KOPT-K1 (cell line): ENCODE results near the gene TPPP3.
"Not testable (repeated sequence)": the region's sequence is repeated elsewhere in the genome, so short reads cannot be mapped to it uniquely, and the experiment has no call there.

Experiments
- H3K27ac ChIP-seq: fragments of 200-600 bp; sonication (generic); 2 replicates; pipeline ENCODE4 v1.5.1; 2016; ENCODE audit warnings: antibody characterized with exemption, mild to moderate bottlenecking, low read depth, low read length; ENCODE audit not compliant: poor library complexity, severe bottlenecking
- H3K36me3 ChIP-seq: fragments of 200-600 bp; sonication (generic); 2 replicates; pipeline ENCODE4 v1.5.1; 2017; ENCODE audit warnings: antibody characterized with exemption, mild to moderate bottlenecking, low read length, moderate library complexity; ENCODE audit not compliant: insufficient read depth
- H3K9me3 ChIP-seq: fragments of 200-600 bp; sonication (generic); 2 replicates; pipeline ENCODE4 v1.5.1; 2017; ENCODE audit warnings: antibody characterized with exemption, low read length, mild to moderate bottlenecking; ENCODE audit not compliant: insufficient read depth, poor library complexity, severe bottlenecking

TPPP3 gene

DNA sequence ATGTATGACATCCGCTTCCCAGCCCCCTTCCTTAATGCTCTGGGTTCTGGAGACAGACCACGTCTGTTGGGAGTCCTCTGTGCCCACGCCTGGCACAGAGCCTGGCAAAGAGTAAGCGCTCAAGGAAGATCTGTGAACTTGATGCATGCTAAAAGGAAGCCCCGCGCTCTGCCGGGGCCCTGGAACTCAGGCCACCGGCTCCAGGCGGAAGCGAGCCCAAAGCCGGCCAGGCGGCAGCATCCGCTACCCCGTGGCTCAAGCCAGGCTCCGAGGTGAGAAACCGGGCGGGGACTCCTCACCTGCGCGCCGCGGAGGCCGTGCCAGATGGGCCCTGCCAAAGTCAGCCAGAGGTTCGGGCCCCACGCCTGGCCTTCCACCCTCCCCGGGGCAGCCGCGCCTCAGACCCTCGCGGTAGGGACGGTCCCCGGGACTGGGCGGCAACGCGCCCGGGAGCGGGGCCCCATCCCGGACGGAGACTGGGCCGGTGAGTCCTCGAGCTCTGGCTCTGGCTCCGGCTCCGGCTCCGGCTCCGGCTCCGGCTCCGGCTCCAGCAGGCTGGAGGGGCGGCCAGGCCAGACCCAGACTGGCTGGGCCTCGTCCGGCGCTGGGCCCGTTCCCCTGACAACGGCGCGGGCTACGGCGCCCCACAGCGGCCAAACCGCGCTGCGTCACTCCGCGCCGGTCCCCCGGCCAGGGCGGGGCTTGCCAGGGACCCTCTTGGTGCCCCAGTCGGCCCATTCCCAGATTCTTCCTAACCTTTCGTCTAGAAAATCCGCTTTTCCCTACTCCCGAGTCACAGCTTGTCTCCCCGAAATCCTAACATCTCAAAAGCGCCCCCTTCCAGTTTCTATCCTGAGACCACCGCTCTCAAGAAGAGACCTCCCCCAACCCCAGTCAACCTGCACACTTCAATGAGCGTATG, 22.8 kb upstream of the TPPP3 start, which contains the start of gene ZDHHC1:
Gene ZDHHC1 (minus strand): TSS at position 606 of the 922 bp plus-strand sequence. CDS start 8,702 bp downstream, outside the sequence.
- Histone ChIP-seq H3K36me3 (no peaks in the 10 kb centered on the region), H3K27ac (no peak within 1 kb of the TSS)

DNA sequence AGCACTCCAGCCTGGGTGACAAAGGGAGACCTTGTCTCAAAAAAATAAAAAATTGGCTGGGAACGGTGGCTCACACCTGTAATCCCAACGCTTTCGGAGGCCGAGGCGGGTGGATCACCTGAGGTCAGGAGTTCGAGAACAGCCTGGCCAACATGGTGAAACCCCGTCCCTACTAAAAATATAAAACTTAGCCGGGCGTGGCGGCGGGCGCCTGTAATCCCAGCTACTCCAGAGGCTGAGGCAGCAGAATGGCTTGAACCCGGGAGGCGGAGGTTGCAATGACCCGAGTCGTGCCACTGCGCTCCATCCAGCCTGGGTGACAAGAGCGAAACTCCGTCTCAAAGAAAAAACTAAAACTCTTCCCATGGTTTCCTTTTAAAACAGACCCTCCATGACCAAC, 22.1 kb upstream of the TPPP3 start:
- H3K27ac ChIP-seq, H3K9me3 ChIP-seq, H3K36me3 ChIP-seq: not testable (repeated sequence)

More for the DNA sequence above, 22.8 kb upstream of the TPPP3 start, which contains the start of gene ZDHHC1:
- H3K9me3 ChIP-seq: no peaks in the 10 kb centered on the region

DNA sequence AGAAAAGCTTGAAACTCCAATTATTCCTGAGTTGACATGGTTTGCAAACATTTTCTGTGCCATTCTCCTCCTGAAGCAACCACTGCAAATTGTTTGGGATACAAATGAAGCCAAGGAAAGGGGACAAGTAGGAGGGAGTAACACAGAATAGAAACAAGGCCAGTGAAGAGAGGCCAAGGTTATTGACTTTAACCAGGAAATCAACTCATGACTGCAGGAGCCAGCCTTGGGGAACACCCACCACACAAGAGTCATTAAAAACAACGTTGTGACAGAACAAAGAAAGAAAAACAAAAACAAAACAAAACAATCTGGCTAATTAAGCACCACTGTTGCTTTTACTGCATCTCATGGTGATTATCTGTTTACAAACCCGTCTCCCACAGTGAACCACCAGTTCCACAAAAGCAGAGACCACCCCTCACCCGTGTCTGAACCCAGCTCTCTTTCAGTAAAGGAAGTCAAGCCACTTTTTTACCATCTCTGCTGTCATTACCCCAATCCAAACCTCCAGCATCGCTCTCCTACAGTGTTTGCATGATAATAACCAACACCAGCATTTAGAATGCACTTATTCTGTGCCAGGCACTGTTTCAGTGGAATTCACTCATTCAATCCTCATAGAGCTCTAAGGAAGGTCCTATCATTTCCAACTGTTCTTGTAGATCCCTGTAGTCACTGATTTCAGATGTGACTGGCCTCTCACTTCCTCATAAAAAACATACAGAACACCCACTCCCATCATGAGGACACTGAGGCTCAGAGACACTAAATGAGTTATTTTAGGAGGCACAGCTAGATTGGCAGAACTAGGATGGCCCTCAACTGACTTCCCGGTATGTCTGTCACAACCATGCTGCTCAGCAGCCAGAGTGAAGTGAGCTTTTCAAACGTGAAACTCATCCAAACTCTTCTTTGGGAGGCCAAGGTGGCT, 20.9 kb upstream of the TPPP3 start:
- H3K9me3 ChIP-seq: no peaks in the 10 kb centered on the region

DNA sequence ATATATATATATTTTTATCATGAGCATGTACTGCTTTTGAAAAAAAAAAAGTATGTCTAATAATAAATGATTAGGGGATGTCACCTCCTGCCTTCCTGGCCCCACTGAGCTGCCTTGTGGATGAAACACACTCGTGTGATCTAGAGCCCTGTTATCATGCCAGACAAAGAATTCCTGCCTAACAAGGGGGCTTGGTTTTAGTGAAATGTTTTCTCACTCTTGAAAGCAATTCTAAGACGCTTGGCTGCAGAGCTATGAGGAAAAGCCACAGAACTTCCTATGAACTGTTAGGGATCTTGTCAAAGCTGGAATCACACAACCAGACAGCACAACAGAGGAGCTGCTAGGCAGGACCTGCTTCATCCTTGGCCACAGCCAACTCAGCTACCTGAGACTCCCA, 19.0 kb upstream of the TPPP3 start:
- Histone ChIP-seq H3K27ac (no peak overlapping the region), H3K36me3 (no peaks in the 10 kb centered on the region), H3K9me3 (no peaks in the 10 kb centered on the region)

More for the DNA sequence above, 20.9 kb upstream of the TPPP3 start:
- no peak overlapping the region for H3K27ac ChIP-seq
- no peaks in the 10 kb centered on the region for H3K36me3 ChIP-seq

DNA sequence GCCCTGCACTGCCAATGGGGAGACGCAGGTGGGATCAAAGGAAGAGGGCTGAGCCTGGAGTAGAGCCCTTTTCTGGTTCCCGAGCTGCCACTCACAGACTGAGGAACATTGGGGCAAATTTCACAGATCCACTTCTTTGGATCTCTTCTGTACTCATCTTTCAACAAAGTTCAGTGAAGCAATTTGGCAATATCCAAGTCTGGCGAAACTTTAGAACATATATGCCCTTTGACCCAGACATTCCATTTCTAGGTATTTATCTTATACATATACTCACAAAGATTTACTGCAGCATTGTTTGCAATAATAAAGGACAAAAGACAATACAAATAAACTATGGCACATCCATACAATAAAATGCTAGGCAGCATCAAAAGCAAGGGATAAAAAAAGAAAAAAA, 18.0 kb upstream of the TPPP3 start:
- no peaks in the 10 kb centered on the region for H3K9me3 ChIP-seq
- no peak overlapping the region for H3K27ac ChIP-seq
- no peaks in the 10 kb centered on the region for H3K36me3 ChIP-seq

DNA sequence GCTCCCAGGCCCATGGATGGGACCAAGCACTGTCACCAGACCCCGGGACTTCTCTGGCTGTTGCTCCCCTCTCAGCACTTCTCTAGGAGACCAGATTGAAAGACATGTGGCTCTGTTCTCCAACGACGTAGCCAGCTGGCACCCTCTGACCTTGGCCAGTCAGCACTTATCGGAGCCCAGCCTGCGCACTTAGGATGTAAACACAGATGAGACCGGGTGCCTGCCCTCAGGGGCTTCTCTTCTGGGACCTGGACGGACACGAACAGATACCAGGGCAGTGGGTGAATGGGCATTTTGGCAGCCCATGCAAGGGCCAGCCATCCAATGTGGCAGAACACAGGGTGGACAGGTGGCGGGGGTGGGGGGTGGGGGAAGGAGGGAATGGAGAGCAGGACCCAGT, 16.3 kb upstream of the TPPP3 start:
- Histone ChIP-seq H3K9me3 (no peaks in the 10 kb centered on the region), H3K36me3 (no peaks in the 10 kb centered on the region), H3K27ac (no peak overlapping the region)

DNA sequence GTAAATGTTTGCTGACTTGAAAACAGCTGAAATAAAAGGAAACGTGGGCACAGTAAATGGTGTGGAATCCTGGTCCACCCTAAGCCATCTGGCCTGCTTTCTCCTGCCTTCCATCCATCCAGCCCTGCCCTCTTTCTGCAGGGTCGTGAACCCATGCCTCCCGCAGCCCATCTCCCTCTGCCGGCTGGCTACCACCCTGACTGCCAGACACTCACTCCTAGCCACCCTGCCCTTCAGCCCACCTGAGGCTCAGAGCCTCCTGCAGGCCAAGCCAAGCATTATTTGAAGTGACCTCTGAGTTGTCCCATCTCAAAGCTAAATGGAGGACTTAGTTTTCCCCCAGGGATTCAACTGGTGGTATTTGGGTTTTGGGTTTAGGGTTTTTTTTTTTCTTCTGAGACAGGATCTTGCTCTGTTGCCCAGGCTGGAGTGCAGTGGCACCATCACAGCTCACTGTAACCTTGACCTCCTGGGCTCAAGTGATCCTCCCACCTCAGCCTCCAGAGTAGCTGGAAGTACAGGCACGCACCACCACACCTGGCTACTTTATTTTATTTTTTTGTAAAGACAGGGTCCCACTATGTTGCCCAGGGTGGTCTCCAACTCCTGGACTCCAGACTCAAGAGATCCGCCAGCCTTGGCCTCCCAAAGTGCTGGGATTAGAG, 14.6 kb upstream of the TPPP3 start:
- Histone ChIP-seq H3K9me3 (no peaks in the 10 kb centered on the region), H3K27ac (no peak overlapping the region), H3K36me3 (no peaks in the 10 kb centered on the region)

DNA sequence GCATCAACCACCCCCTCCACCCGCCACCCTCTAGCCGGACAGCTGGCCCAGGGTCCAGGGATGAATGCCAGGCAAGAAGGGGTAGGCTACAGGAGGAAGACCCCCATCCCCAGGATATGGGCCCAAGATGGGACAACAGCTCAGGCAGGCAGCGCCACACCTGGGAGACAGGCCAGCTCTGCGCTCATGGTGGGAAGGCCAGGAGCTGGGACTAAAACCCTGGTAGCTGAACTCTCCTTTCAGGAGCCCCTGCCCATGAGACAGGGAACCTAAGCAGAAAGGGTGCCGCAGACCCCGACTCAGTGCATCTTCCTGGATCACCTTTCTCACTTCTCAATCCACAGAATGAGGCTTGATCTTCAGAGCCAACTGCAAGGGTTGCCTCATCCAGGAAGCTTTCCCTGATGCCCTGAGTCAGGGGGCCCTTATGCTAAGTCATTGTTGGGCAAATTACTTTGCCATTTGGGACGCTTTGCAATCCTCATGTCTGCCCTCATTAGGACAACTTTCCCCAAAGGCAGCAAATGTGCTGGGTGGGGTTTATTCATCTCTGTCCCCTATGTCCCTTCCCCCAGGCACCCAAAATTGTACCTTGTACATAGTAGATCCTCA, 14.0 kb upstream of the TPPP3 start:
- Histone ChIP-seq H3K27ac (no peak overlapping the region), H3K36me3 (no peaks in the 10 kb centered on the region), H3K9me3 (no peaks in the 10 kb centered on the region)

DNA sequence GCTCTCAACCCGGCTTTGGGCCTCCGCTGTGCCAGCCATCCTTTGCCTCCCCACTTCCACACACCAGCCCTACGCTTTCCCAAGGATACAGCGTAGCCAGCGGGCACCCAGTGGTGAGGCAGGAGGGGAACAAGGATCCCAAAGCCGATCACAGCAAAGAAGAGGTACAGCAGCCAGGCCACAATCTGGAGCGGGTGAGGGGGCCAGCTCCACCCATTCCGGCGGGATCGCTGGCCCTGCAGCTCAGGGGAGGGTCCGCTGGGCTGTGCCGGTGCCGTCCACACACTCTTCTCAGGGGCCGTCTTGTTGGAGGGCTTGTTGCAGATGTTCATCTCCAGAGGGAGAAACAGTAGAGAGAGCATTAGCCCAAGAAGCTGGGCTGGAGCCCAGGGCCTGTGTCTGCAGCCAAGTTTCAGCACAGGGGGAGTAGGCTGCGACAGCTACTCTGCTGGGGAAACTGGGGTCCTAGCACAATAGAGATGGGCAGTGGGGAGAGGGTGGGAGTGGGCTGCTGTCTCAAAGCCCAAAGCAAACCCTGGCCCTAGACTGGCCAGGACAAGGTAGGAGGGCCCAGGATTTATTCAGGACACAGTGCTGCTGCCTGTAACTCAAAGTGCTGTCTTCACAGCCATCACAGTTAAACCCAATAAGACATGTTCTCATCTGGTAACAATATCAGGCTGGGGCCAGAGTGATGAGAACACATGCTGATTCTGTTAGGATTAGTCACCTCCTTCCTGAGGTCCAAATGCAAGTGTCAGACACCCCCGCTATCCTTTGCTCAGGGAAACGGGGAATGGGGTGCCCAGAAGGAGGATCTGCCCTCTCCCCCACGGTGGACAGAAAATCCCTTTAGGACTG, 13.0 kb upstream of the TPPP3 start:
- Histone ChIP-seq H3K27ac (no peak overlapping the region), H3K36me3 (no peaks in the 10 kb centered on the region), H3K9me3 (no peaks in the 10 kb centered on the region)

DNA sequence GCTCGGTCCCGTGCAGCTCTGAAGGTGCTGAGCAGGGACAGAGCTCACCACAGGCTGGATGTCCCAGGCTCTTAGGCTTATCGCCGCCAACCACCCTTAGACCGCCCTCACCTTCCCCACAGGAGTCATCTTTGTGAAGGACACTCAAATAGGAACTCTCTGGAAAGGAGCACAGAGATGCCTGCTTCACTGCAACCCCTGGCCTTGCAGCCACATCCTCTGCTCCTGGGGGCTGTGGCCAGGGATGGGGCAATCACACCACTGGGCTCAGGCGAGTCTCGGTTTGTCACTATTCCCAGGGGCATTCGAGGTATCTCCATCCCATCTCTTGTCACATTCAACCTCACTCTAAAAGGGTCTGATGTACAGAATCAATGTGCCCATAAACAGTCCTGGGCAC, 12.0 kb upstream of the TPPP3 start:
- Histone ChIP-seq H3K27ac (no peak overlapping the region), H3K36me3 (no peaks in the 10 kb centered on the region), H3K9me3 (no peaks in the 10 kb centered on the region)

DNA sequence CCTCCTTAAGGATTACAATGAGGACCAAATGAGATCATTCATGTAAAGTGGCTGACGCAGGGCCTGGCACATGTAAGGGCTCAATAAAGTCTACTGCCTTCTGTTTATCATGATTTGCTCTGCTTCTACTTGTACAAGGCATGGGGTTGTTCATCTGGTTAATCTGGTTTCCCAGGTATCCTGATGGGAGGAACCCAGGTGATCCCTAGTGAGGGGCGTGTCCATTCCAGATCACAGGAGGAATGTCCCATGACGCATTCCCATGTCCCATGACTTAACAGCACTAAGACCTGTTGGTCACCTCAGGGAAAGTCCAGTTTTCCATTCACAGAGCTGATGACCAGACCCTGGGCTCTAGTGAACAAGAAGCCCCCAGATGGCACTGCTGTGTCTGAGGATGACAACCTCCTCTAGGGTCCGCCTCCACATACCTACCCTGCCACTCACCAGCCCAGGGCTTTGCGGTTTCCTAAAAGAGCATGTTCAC, 11.5 kb upstream of the TPPP3 start:
- no peaks in the 10 kb centered on the region for H3K9me3 ChIP-seq
- no peaks in the 10 kb centered on the region for H3K36me3 ChIP-seq
- H3K27ac ChIP-seq: no peak overlapping the region

DNA sequence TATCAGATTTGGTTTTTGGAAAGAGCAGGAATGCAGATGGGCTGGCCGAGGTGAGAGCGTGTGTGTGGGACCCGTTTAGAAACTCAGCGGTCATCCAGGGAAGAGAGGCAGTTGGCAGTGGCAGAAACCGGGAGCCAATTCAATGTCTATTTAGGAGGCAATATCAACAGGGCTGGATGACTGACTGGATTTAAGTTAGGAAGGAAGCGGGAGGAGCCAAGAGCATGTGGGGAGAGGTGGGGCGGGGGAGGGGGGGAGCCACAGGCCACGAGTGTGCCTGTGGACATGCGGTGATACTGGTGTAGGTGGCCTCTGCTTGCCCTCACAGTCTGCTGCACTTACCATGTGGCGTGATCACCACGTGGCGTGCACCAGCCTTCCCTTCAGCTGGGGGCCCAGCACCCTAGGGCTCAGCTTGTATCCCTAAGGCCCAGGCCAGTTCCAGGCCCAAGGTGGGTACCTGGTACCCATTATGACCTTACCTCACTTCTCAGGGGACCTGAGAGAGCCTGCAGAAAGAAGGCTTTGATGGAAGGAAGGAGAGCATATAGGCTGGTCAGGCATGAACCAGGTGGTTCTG, 10.8 kb upstream of the TPPP3 start:
- H3K27ac ChIP-seq: no peak overlapping the region
- H3K9me3 ChIP-seq: no peaks in the 10 kb centered on the region
- no peaks in the 10 kb centered on the region for H3K36me3 ChIP-seq

DNA sequence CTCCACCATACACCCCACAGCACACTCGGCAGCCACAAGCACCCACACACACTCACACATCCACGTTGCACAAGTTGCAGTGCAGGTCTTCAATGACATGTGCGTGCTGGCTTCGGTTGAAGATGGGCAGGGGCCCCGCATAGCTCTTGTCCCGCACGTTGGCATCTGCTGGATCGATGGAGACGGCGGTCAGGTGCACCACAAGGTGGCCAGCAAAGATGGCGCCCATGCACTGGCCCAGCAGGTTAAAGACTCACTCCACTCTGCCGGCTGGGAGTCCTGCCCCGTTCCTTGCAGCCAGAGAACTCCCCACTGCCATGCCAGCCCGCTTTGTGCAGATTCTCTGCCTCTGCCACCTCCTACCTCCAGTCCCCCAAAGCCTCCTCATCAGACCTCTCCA, 7.6 kb upstream of the TPPP3 start:
- H3K9me3 ChIP-seq: no peaks in the 10 kb centered on the region
- H3K27ac ChIP-seq: no peak overlapping the region
- no peaks in the 10 kb centered on the region for H3K36me3 ChIP-seq
